HepG2 (cell line): ENCODE data around the gene KLHL17. TPM values are rescaled to one million over a fixed set of nuclear protein-coding genes. Genes with fewer than 3 reads are reported as not detected.

Source experiments
- AKAP8 ChIP-seq: sonication (generic); formaldehyde crosslinking; IDR thresholded peaks from 2 replicates; pipeline ENCODE4 v1.5.1; 2020; ENCODE audit warnings: mild to moderate bottlenecking, missing genetic modification reagents
- DMAP1 ChIP-seq: IDR thresholded peaks from 2 replicates; pipeline ENCODE4 v1.6.1; 2016
- DMTF1 ChIP-seq: sonication (generic); formaldehyde crosslinking; IDR thresholded peaks from 2 replicates; pipeline ENCODE4 v1.4.0; 2020; ENCODE audit warnings: mild to moderate bottlenecking, missing genetic modification reagents
- HNF1B ChIP-seq: sonication (generic); formaldehyde crosslinking; IDR thresholded peaks from 2 replicates; pipeline ENCODE4 v1.5.1; 2020; ENCODE audit warnings: mild to moderate bottlenecking, moderate library complexity, missing genetic modification reagents
- IKZF1 ChIP-seq: fragments of 450-650 bp; IDR thresholded peaks from 2 replicates; pipeline ENCODE4 v1.7.1; 2016
- IRF1 ChIP-seq: sonication (generic); formaldehyde crosslinking; IDR thresholded peaks from 2 replicates; pipeline ENCODE4 v1.4.0; 2020; ENCODE audit warnings: low read depth, mild to moderate bottlenecking, missing genetic modification reagents
- KDM6A ChIP-seq: IDR thresholded peaks from 2 replicates; pipeline ENCODE4 v1.6.1; 2016; ENCODE audit warnings: low read depth
- MBD4 ChIP-seq: IDR thresholded peaks from 2 replicates; pipeline ENCODE4 v1.6.1; 2012; ENCODE audit warnings: low read length, inconsistent platforms, borderline replicate concordance
- PHB2 ChIP-seq: fragments of 450-650 bp; IDR thresholded peaks from 2 replicates; pipeline ENCODE4 v1.6.1; 2018; ENCODE audit not compliant: partially characterized antibody
- POGK ChIP-seq: sonication (generic); formaldehyde crosslinking; conservative IDR thresholded peaks from 2 replicates; pipeline ENCODE4 v1.8.0; 2022; ENCODE audit warnings: mild to moderate bottlenecking, moderate library complexity, missing genetic modification reagents
- POLR2AphosphoS5 ChIP-seq: IDR thresholded peaks from 2 replicates; pipeline ENCODE4 v1.6.1; 2012; ENCODE audit warnings: low read depth, low read length
- RBFOX2 ChIP-seq: fragments of 200-400 bp; formaldehyde crosslinking; IDR thresholded peaks from 2 replicates; pipeline ENCODE4 v1.6.1; 2017; ENCODE audit warnings: low read depth, mild to moderate bottlenecking, low read length
- STAG1 ChIP-seq: sonication (generic); formaldehyde crosslinking; IDR thresholded peaks from 2 replicates; pipeline ENCODE4 v1.4.0; 2020; ENCODE audit warnings: missing genetic modification reagents
- SYNCRIP ChIP-seq: fragments of 200-400 bp; formaldehyde crosslinking; IDR thresholded peaks from 2 replicates; pipeline ENCODE4 v1.6.1; 2018; ENCODE audit warnings: mild to moderate bottlenecking, low read depth, low read length; ENCODE audit not compliant: insufficient read depth
- TEAD2 ChIP-seq: sonication (generic); formaldehyde crosslinking; IDR thresholded peaks from 2 replicates; pipeline ENCODE4 v1.9.0; 2021; ENCODE audit warnings: missing genetic modification reagents
- TFDP1 ChIP-seq: IDR thresholded peaks from 2 replicates; pipeline ENCODE4 v1.6.1; 2016; ENCODE audit warnings: missing compliant biosample characterization, missing genetic modification reagents, borderline replicate concordance
- TSC22D2 ChIP-seq: sonication (generic); formaldehyde crosslinking; IDR thresholded peaks from 2 replicates; pipeline ENCODE4 v1.5.1; 2020; ENCODE audit warnings: missing genetic modification reagents, mild to moderate bottlenecking, borderline replicate concordance
- XBP1 ChIP-seq: sonication (generic); formaldehyde crosslinking; IDR thresholded peaks from 2 replicates; pipeline ENCODE4 v1.5.0; 2020; ENCODE audit warnings: missing genetic modification reagents
- ZNF251 ChIP-seq: sonication (generic); formaldehyde crosslinking; IDR thresholded peaks from 2 replicates; pipeline ENCODE4 v1.9.0; 2021; ENCODE audit warnings: mild to moderate bottlenecking, missing genetic modification reagents
- ZNF296 ChIP-seq: sonication (generic); formaldehyde crosslinking; conservative IDR thresholded peaks from 2 replicates; pipeline ENCODE4 v1.5.0; 2020; ENCODE audit warnings: mild to moderate bottlenecking, missing genetic modification reagents
- ZNF564 ChIP-seq: sonication (generic); formaldehyde crosslinking; IDR thresholded peaks from 2 replicates; pipeline ENCODE4 v1.8.1; 2023; ENCODE audit warnings: mild to moderate bottlenecking, missing genetic modification reagents
- ZNF891 ChIP-seq: sonication (generic); formaldehyde crosslinking; IDR thresholded peaks from 2 replicates; pipeline ENCODE4 v1.5.0; 2020; ENCODE audit warnings: mild to moderate bottlenecking, missing genetic modification reagents
- ZSCAN25 ChIP-seq: sonication (generic); formaldehyde crosslinking; IDR thresholded peaks from 2 replicates; pipeline ENCODE4 v1.8.0; 2022; ENCODE audit warnings: mild to moderate bottlenecking, missing genetic modification reagents
- polyA plus RNA-seq, 8 experiments: library from polyadenylated mRNA; depleted of rRNA in 3 of 8; stranded (reverse) in 7 of 8; unstranded in 1 of 8; fragments of >200 nt; fragmentation: Illumina TruSeq in 4 of 8; extraction: Trizol in 4 of 8; gene quantifications; 2 replicates each; pipeline versions ENCODE4 v1.2.1 to v1.2.3, GENCODE V29; 2011 to 2016; ENCODE audit warnings: low read depth in 4 of 8, missing spikeins in 1 of 8, mixed read lengths in 1 of 8; ENCODE audit not compliant: insufficient read depth in 1 of 8
- total RNA-seq, 5 experiments: library from RNA; depleted of rRNA; stranded (reverse); fragments of >200 nt; fragmentation: Illumina TruSeq; extraction: Trizol; gene quantifications; 2 replicates each; pipeline ENCODE4 v1.2.3, GENCODE V29; 2016; ENCODE audit warnings: low read depth in 1 of 5

The KLHL17 gene
- total and polyA plus RNA-seq, 2 of the 13 experiments (the other 11 are each of a cell fraction or from before 2014, with no cell fraction given), result 9.3 to 24.7 TPM

- TF ChIP-seq HNF1B (CRISPR knock-in tag), result peak; percentile 91
- TF ChIP-seq DMAP1, result peak; percentile 93
- TF ChIP-seq TSC22D2 (CRISPR knock-in tag), result 0 out of 2 replicates have a peak, but pooled peaks have one; percentile 42
- TF ChIP-seq ZNF296 (CRISPR knock-in tag), result peak; percentile 93; the same call in 1 of the 2 replicates
- peak; percentile 65 for TF ChIP-seq RBFOX2
- no peak; the same call in 1 of the 2 replicates for TF ChIP-seq ZNF564 (CRISPR knock-in tag)
- 0 out of 2 replicates have a peak, but pooled peaks have one; percentile 82 for TF ChIP-seq POGK (CRISPR knock-in tag)
- TF ChIP-seq PHB2, result no peak
- 0 out of 2 replicates have a peak, but pooled peaks have one; percentile 74 for TF ChIP-seq AKAP8 (CRISPR knock-in tag)
- TF ChIP-seq POLR2AphosphoS5, result peak; percentile 70
- TF ChIP-seq TEAD2 (CRISPR knock-in tag), result 0 out of 2 replicates have a peak, but pooled peaks have one; percentile 45
- TF ChIP-seq IKZF1, result no peak
- TF ChIP-seq SYNCRIP, result no peak
- TF ChIP-seq STAG1, result no peak
- peak; percentile 90; the same call in 1 of the 2 replicates for TF ChIP-seq XBP1 (CRISPR knock-in tag)
- TF ChIP-seq TFDP1, result peak; percentile 74
- TF ChIP-seq DMTF1 (CRISPR knock-in tag), result no peak; the same call in 1 of the 2 replicates
- peak; percentile 82 for TF ChIP-seq IRF1 (CRISPR knock-in tag)
- no peak for TF ChIP-seq MBD4
- TF ChIP-seq ZSCAN25 (CRISPR knock-in tag), result no peak; the same call in 1 of the 2 replicates
- no peak; the same call in 1 of the 2 replicates for TF ChIP-seq ZNF891
- peak; percentile 92 for TF ChIP-seq KDM6A (CRISPR knock-in tag)
- TF ChIP-seq ZNF251, result no peak; the same call in 1 of the 2 replicates
These were observed 46.1 kb downstream of the KLHL17 start (continued) for GRCh38 chr1:1006305-1007159.
